ENCODE measurements around the gene IFI6. TPM values are rescaled to one million over a fixed set of nuclear protein-coding genes. Genes with fewer than 3 reads are reported as not detected.

IFI6 gene
- total RNA-seq, 1 donor from 2014 or later: 42.1 TPM

GRCh38 chr1:27668121-27668807 lies 3.7 kb downstream of the IFI6 start:
- Histone ChIP-seq H3K4me3 (ENCODE audit: low read depth, low read length) (no peak overlapping the region), H3K36me3 (ENCODE audit: control insufficient read depth, insufficient read depth, low read length) (no peaks in the 10 kb centered on the region), H3K27me3 (ENCODE audit: control insufficient read depth, insufficient read depth, low read length) (no peaks in the 10 kb centered on the region)
- TF ChIP-seq, protein P1, sequence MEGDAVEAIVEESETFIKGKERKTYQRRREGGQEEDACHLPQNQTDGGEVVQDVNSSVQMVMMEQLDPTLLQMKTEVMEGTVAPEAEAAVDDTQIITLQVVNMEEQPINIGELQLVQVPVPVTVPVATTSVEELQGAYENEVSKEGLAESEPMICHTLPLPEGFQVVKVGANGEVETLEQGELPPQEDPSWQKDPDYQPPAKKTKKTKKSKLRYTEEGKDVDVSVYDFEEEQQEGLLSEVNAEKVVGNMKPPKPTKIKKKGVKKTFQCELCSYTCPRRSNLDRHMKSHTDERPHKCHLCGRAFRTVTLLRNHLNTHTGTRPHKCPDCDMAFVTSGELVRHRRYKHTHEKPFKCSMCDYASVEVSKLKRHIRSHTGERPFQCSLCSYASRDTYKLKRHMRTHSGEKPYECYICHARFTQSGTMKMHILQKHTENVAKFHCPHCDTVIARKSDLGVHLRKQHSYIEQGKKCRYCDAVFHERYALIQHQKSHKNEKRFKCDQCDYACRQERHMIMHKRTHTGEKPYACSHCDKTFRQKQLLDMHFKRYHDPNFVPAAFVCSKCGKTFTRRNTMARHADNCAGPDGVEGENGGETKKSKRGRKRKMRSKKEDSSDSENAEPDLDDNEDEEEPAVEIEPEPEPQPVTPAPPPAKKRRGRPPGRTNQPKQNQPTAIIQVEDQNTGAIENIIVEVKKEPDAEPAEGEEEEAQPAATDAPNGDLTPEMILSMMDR (IDR thresholded peaks at IDR 0.05; ENCODE audit: insufficient read depth, low read length, poor library complexity, severe bottlenecking): no peak
- DNase-seq (ENCODE audit: low read depth): no peak

GRCh38 chr1:27666791-27667254 lies 5.2 kb downstream of the IFI6 start:
- Histone ChIP-seq H3K4me3 (ENCODE audit: low read depth, low read length) (no peak overlapping the region), H3K36me3 (ENCODE audit: control insufficient read depth, insufficient read depth, low read length) (no peaks in the 10 kb centered on the region), H3K27me3 (ENCODE audit: control insufficient read depth, insufficient read depth, low read length) (no peaks in the 10 kb centered on the region)
- TF ChIP-seq, protein P1 (IDR thresholded peaks at IDR 0.05; ENCODE audit: insufficient read depth, low read length, poor library complexity, severe bottlenecking): no peak
- DNase-seq (ENCODE audit: low read depth): no peak

- DNase-seq (ENCODE audit: low read depth): no peak
- H3K27me3 ChIP-seq (ENCODE audit: control insufficient read depth, insufficient read depth, low read length): no peaks in the 10 kb centered on the region
- no peaks in the 10 kb centered on the region for H3K36me3 ChIP-seq (ENCODE audit: control insufficient read depth, insufficient read depth, low read length)
- no peak overlapping the region for H3K4me3 ChIP-seq (ENCODE audit: low read depth, low read length)
- TF ChIP-seq, protein P1 (IDR thresholded peaks at IDR 0.05; ENCODE audit: insufficient read depth, low read length, poor library complexity, severe bottlenecking): no peak
These were observed 5.7 kb downstream of the IFI6 start for GRCh38 chr1:27666294-27666693.

DNA sequence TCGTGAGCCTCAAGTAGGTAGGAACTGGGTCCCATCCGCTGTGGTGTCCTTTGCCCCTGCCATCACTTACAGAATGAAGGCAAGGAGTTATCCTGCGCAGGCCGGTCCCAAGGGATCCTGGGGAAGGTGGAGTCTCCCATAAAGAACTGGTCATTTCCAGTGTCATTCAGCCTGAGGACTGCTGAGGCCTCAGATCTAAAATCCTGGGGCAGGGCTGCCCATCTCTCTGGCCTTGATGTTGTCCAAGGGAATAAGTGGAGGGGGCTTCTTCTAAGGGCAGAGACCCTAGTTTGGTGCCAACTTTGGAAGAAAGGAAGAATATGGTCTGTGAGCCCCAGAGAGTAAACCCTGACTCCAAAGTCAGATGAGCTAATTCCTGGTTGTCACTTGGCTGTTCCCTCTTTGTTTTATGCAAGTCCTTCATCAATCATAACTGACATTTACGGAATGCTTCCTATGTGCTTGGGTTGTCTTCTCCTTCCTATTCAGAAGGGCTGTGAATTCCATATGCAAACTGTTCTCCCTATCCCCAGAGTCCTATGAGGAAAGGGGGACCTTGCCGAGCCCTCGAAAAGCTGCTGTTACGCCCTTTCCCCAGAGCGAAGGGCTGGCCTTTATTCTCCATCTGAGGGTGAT lies 6.9 kb downstream of the IFI6 start:
- no peak for DNase-seq (ENCODE audit: low read depth)
- Histone ChIP-seq H3K36me3 (ENCODE audit: control insufficient read depth, insufficient read depth, low read length) (no peaks in the 10 kb centered on the region), H3K4me3 (ENCODE audit: low read depth, low read length) (no peak overlapping the region), H3K27me3 (ENCODE audit: control insufficient read depth, insufficient read depth, low read length) (no peaks in the 10 kb centered on the region)
- TF ChIP-seq, protein P1 (IDR thresholded peaks at IDR 0.05; ENCODE audit: insufficient read depth, low read length, poor library complexity, severe bottlenecking): no peak

GRCh38 chr1:27664291-27664690 lies 7.7 kb downstream of the IFI6 start:
- Histone ChIP-seq H3K36me3 (ENCODE audit: control insufficient read depth, insufficient read depth, low read length) (no peaks in the 10 kb centered on the region), H3K27me3 (ENCODE audit: control insufficient read depth, insufficient read depth, low read length) (no peaks in the 10 kb centered on the region), H3K4me3 (ENCODE audit: low read depth, low read length) (no peak overlapping the region)
- TF ChIP-seq, protein P1 (IDR thresholded peaks at IDR 0.05; ENCODE audit: insufficient read depth, low read length, poor library complexity, severe bottlenecking): no peak
- no peak for DNase-seq (ENCODE audit: low read depth)

Measured in kidney epithelial cell (primary cell).